K562 (cell line): ENCODE results near the gene LASP1NB.

Experiments used
- ATAC-seq: fragments of 200-7000 bp; cut with Tn5 transposase; 3 replicates; pipeline ENCODE4 v1.9.1; 2020; ENCODE audit warnings: moderate library complexity
- BruUV-seq: library from RNA; stranded (reverse); fragments of 400-500 nt; replicated peaks from 2 replicates; lab custom pipeline; 2021; lab: Mats Ljungman, UMichigan
- CTCF ChIA-PET: fragments of 300-600 bp; formaldehyde crosslinking; extraction: SDS; loops from one replicate; lab custom pipeline; 2021; ENCODE audit warnings: low intra/inter-chr PET ratio; lab: Yijun Ruan, JAX
- POLR2A ChIA-PET: fragments of 300-600, 350-650 bp; sonication (Branson Sonifier 250); formaldehyde crosslinking; extraction: SDS; loops from one replicate; lab custom pipeline; 2021; ENCODE audit warnings: antibody characterized with exemption, inconsistent platforms; lab: Yijun Ruan, JAX
- DNase-seq, 4 experiments: peaks; one replicate each; pipeline versions ENCODE4 v3.0.0 to v3.0.0-alpha.2; 2011 to 2018; ENCODE audit warnings: low spot score in 3 of 4, mixed read lengths in 3 of 4; ENCODE audit errors: extremely low read depth in 1 of 4
- FAIRE-seq: peaks from 2 replicates; lab custom pipeline; 2011; peaks lifted over from hg19 to GRCh38; lab: Jason Lieb, UNC
- H2AFZ ChIP-seq: 2 replicates; pipeline ENCODE4 v1.6.0; 2011; ENCODE audit warnings: low read depth, low read length, control low read depth, inconsistent platforms
- H3K27ac ChIP-seq: fragments of 200-600 bp; 3 replicates; pipeline ENCODE4 v1.8.0; 2011; ENCODE audit warnings: low read depth, mild to moderate bottlenecking, control low read depth, inconsistent platforms, low read length, moderate library complexity, mixed read lengths; ENCODE audit errors: extremely low read depth
- H3K27me3 ChIP-seq, 2 experiments: fragments of 300-600 bp in 1 of 2; 2 replicates in 1 of 2; 3 replicates in 1 of 2; pipeline versions ENCODE4 v1.6.0 to v1.8.0; 2011; ENCODE audit warnings: inconsistent platforms in 2 of 2, low read length in 2 of 2, mild to moderate bottlenecking in 1 of 2, mixed read lengths in 1 of 2, moderate library complexity in 1 of 2; ENCODE audit not compliant: control insufficient read depth in 2 of 2, insufficient read depth in 2 of 2
- H3K36me3 ChIP-seq: fragments of 300-600 bp; 3 replicates; pipeline ENCODE4 v1.8.0; 2011; ENCODE audit warnings: mild to moderate bottlenecking, low read length, inconsistent platforms; ENCODE audit not compliant: control insufficient read depth, insufficient read depth
- H3K4me1 ChIP-seq, 2 experiments: fragments of 200-600 bp in 1 of 2; replicated peaks in 1 of 2; 2 replicates in 1 of 2; 3 replicates in 1 of 2; pipeline versions ENCODE4 v1.5.1 to v1.8.0; 2011; ENCODE audit warnings: inconsistent platforms in 2 of 2, low read length in 2 of 2, mild to moderate bottlenecking in 1 of 2, mixed read lengths in 1 of 2, moderate library complexity in 1 of 2; ENCODE audit not compliant: control insufficient read depth in 2 of 2, insufficient read depth in 2 of 2
- H3K4me2 ChIP-seq: 2 replicates; pipeline ENCODE4 v1.6.1; 2011; ENCODE audit warnings: low read length, control low read depth, inconsistent platforms, mixed read lengths; ENCODE audit not compliant: insufficient read depth
- H3K4me3 ChIP-seq: fragments of 200-600 bp; sonication (generic), shearing (Covaris generic); 2 replicates; pipeline ENCODE4 v1.5.1; 2016; ENCODE audit warnings: control low read depth, inconsistent platforms
- H3K79me2 ChIP-seq: fragments of 200-600 bp; 3 replicates; pipeline ENCODE4 v1.8.0; 2011; ENCODE audit warnings: low read length, inconsistent platforms; ENCODE audit not compliant: control insufficient read depth, insufficient read depth
- H3K9ac ChIP-seq, 2 experiments: 2 replicates each; pipeline versions ENCODE4 v1.6.0 to v1.6.1; 2011; ENCODE audit warnings: low read depth in 2 of 2, low read length in 2 of 2, control low read depth in 1 of 2, inconsistent platforms in 1 of 2, mild to moderate bottlenecking in 1 of 2, mixed read lengths in 1 of 2; ENCODE audit not compliant: insufficient read depth in 1 of 2
- H3K9me1 ChIP-seq: one replicate; pipeline ENCODE4 v1.6.0; 2011; ENCODE audit warnings: inconsistent platforms, mild to moderate bottlenecking, low read length, moderate library complexity; ENCODE audit not compliant: control insufficient read depth, insufficient read depth
- H3K9me3 ChIP-seq: replicated peaks from 2 replicates; pipeline ENCODE4 v1.5.1; 2011; ENCODE audit warnings: low read depth, low read length, inconsistent platforms; ENCODE audit not compliant: control insufficient read depth, insufficient read depth
- H4K20me1 ChIP-seq: replicated peaks from 2 replicates; pipeline ENCODE4 v1.6.1; 2011; ENCODE audit warnings: low read length, inconsistent platforms, mixed read lengths; ENCODE audit not compliant: control insufficient read depth, insufficient read depth
- BCOR ChIP-seq: fragments of 450-650 bp; IDR thresholded peaks from 2 replicates; pipeline ENCODE4 v1.6.1; 2016
- EP400 ChIP-seq: fragments of 450-650 bp; IDR thresholded peaks from 2 replicates; pipeline ENCODE4 v1.6.1; 2017; ENCODE audit warnings: antibody characterized with exemption, mild to moderate bottlenecking, moderate library complexity
- KDM1A ChIP-seq, 2 experiments: fragments of 450-650 bp; IDR thresholded peaks; 2 replicates each; pipeline ENCODE4 v1.6.1; 2016; ENCODE audit warnings: mild to moderate bottlenecking in 2 of 2
- PHB ChIP-seq: fragments of 250-450 bp; sonication (Bioruptor Pico); IDR thresholded peaks from 2 replicates; pipeline ENCODE4 v1.5.0; 2021
- POU5F1 ChIP-seq: fragments of 150-350 bp; IDR thresholded peaks from 2 replicates; pipeline ENCODE4 v1.6.1; 2014; ENCODE audit warnings: borderline replicate concordance, low read length, low read depth, mild to moderate bottlenecking; ENCODE audit not compliant: partially characterized antibody
- RBM25 ChIP-seq: fragments of 200-400 bp; formaldehyde crosslinking; IDR thresholded peaks from 2 replicates; pipeline ENCODE4 v1.6.1; 2018; ENCODE audit warnings: low read length, low read depth, moderate library complexity; ENCODE audit not compliant: severe bottlenecking
- RFX1 ChIP-seq: fragments of 450-650 bp; IDR thresholded peaks from 2 replicates; pipeline ENCODE4 v1.6.1; 2016; ENCODE audit warnings: mild to moderate bottlenecking, moderate library complexity
- SMARCB1 ChIP-seq: IDR thresholded peaks from 2 replicates; pipeline ENCODE4 v1.6.1; 2011; ENCODE audit warnings: improper control_type of control experiment, low read depth; ENCODE audit not compliant: insufficient read length
- ZBTB8A ChIP-seq: fragments of 450-650 bp; IDR thresholded peaks from 2 replicates; pipeline ENCODE4 v1.6.1; 2018; ENCODE audit warnings: mild to moderate bottlenecking, moderate library complexity; ENCODE audit not compliant: partially characterized antibody
- ZFP30 ChIP-seq: fragments of 250-450 bp; sonication (Bioruptor Pico); IDR thresholded peaks from 2 replicates; pipeline ENCODE4 v1.8.0; 2022; ENCODE audit warnings: moderate library complexity, mild to moderate bottlenecking, inconsistent platforms, borderline replicate concordance
- ZFP36 ChIP-seq: fragments of 150-350 bp; IDR thresholded peaks from 2 replicates; pipeline ENCODE4 v1.6.1; 2018; ENCODE audit warnings: low read length, low read depth; ENCODE audit not compliant: partially characterized antibody
- ZNF146 ChIP-seq: IDR thresholded peaks from one replicate; pipeline ENCODE4 v1.6.1; 2018; ENCODE audit warnings: missing compliant biosample characterization; ENCODE audit not compliant: unreplicated experiment
- ZNF316 ChIP-seq: fragments of 450-650 bp; IDR thresholded peaks from 2 replicates; pipeline ENCODE4 v1.6.1; 2016
- ZNF324 ChIP-seq: fragments of 250-450 bp; sonication (Bioruptor Pico); IDR thresholded peaks from 2 replicates; pipeline ENCODE4 v1.4.0; 2020; ENCODE audit warnings: mild to moderate bottlenecking
- WGBS: fragments of 100-300 bp; shearing (Covaris generic); methylation state at CpG from one replicate; pipeline ENCODE4 v1.1.6; 2016; ENCODE audit warnings: low coverage, mixed read lengths; ENCODE audit not compliant: insufficient coverage; ENCODE audit errors: missing lambda C conversion rate; 5-methylcytosine and 5-hydroxymethylcytosine counted together
- in situ Hi-C: fragments of 300-500 bp; cut with MboI; formaldehyde crosslinking; loops from 4 replicates; pipeline ENCODE4 v1.15.0; 2018; ENCODE audit warnings: inconsistent platforms, mixed read lengths
- intact Hi-C: fragments of 100-400 bp; cut with micrococcal nuclease; formaldehyde crosslinking; loops from 2 replicates; pipeline ENCODE4 v1.14.2; 2022
- TF ChIP-seq, protein P1 (sequence below): fragments of 250-450 bp; sonication (Bioruptor Pico); IDR thresholded peaks from 2 replicates; pipeline ENCODE4 v1.8.0; 2021; ENCODE audit warnings: moderate library complexity, mild to moderate bottlenecking, inconsistent platforms
- TF ChIP-seq, protein P2 (sequence below): fragments of 250-450 bp; sonication (Bioruptor Pico); IDR thresholded peaks from 2 replicates; pipeline ENCODE4 v1.8.0; 2022; ENCODE audit warnings: moderate library complexity, mild to moderate bottlenecking, inconsistent platforms
- TF ChIP-seq, protein P3 (sequence below): fragments of 450-650 bp; IDR thresholded peaks from 2 replicates; pipeline ENCODE4 v1.6.1; 2017; ENCODE audit warnings: mild to moderate bottlenecking, moderate library complexity

LASP1NB gene

DNA sequence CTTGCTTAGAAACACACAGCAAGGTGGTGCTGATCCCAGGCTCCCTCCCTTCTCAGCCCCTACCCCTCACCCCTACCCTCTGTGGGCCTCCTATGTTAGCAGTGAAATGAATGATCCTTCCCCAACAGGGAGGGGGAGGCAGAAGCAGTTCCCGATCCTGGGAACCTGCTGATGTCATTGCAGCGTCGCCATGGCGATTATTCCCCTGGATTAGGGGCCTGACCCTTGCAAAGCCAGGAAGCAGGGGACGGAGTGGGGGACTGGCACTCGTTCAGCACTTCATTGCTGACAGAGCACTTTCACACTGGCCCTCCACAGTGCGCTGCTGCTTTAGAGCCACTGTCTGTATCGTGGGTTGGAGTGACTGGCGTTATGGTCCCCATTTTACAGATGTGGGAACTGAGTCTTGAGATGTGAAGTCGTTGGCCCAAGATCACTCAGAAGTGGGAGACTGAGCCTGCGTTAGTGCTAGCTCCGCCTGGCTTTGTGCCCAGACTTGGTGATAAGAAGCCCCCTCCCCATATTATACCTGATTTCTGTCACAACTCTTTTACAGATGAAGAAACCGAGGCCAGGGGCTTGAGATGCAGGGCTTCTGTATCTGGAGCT lies 29.0 kb upstream of the LASP1NB start:
- CTCF ChIA-PET = interaction anchor here (0.6 kb wide), 1 partner anchor 27 kb away, joined by 3 read pairs; no protein-coding TSS in a partner anchor
- H3K4me3 ChIP-seq = no peak overlapping the region
- H3K36me3 ChIP-seq = peaks cover 84% of the 10 kb centered on the region; the same call in 2 of the 3 replicates
- H3K79me2 ChIP-seq = peaks cover 17% of the 10 kb centered on the region; the same call in 2 of the 3 replicates
- intact Hi-C loops (no loop called here), in situ Hi-C loops (no loop called here)
- H3K27me3 ChIP-seq = no peaks in the 10 kb centered on the region
- ATAC-seq = no peak
- 81% methylated on average over 13 of the region's 13 CpGs for WGBS
- no peak for FAIRE-seq
- no TSS peak for BruUV-seq
- TF ChIP-seq, protein P1, sequence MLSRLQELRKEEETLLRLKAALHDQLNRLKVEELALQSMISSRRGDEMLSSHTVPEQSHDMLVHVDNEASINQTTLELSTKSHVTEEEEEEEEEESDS (CRISPR knock-in tag) = no peak
- TF ChIP-seq PHB (CRISPR knock-in tag) (no peak), ZNF146 (CRISPR knock-in tag) (no peak), ZBTB8A (no peak), EP400 (no peak), ZNF324 (no peak), RBM25 (peak; percentile 84), ZNF316 (peak; percentile 54; the same call in 1 of the 2 replicates), SMARCB1 (no peak), BCOR (peak; percentile 74), POU5F1 (no peak), ZFP36 (peak; percentile 14), KDM1A (IDR thresholded peaks at IDR 0.05) (peak in 1 of 2 experiments; percentile 51; a peak in 2 of 4 replicates), RFX1 (peak; percentile 80), ZFP30 (CRISPR knock-in tag) (no peak)
- TF ChIP-seq, protein P2, sequence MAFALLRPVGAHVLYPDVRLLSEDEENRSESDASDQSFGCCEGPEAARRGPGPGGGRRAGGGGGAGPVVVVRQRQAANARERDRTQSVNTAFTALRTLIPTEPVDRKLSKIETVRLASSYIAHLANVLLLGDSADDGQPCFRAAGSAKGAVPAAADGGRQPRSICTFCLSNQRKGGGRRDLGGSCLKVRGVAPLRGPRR = no peak
- TF ChIP-seq, protein P3, sequence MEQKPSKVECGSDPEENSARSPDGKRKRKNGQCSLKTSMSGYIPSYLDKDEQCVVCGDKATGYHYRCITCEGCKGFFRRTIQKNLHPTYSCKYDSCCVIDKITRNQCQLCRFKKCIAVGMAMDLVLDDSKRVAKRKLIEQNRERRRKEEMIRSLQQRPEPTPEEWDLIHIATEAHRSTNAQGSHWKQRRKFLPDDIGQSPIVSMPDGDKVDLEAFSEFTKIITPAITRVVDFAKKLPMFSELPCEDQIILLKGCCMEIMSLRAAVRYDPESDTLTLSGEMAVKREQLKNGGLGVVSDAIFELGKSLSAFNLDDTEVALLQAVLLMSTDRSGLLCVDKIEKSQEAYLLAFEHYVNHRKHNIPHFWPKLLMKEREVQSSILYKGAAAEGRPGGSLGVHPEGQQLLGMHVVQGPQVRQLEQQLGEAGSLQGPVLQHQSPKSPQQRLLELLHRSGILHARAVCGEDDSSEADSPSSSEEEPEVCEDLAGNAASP = no peak
- peaks cover 40% of the 10 kb centered on the region for H4K20me1 ChIP-seq
- no peak overlapping the region for H2AFZ ChIP-seq
- POLR2A ChIA-PET = interaction anchor here (0.5 to 0.8 kb wide), 3 partner anchors 11 to 181 kb away, joined by 3 to 4 read pairs (median 4); no protein-coding TSS in a partner anchor
- no peak overlapping the region for H3K9ac ChIP-seq
- no peak overlapping the region for H3K4me2 ChIP-seq
- no peak for DNase-seq
- peaks cover 58 to 59% of the 10 kb centered on the region in 2 experiments for H3K4me1 ChIP-seq
- H3K27ac ChIP-seq = no peak overlapping the region
- peaks cover 4% of the 10 kb centered on the region for H3K9me1 ChIP-seq
- H3K9me3 ChIP-seq = no peaks in the 10 kb centered on the region
